NOMO-1 treated with DMSO at 0.1 percent for 48 hours (cell line): ENCODE measurements around the gene PRR4.

Source experiments
- DNase-seq: peaks from one replicate; lab custom pipeline; 2025; ENCODE audit not compliant: unreplicated experiment; lab: John Stamatoyannopoulos, UW

PRR4 gene

DNA sequence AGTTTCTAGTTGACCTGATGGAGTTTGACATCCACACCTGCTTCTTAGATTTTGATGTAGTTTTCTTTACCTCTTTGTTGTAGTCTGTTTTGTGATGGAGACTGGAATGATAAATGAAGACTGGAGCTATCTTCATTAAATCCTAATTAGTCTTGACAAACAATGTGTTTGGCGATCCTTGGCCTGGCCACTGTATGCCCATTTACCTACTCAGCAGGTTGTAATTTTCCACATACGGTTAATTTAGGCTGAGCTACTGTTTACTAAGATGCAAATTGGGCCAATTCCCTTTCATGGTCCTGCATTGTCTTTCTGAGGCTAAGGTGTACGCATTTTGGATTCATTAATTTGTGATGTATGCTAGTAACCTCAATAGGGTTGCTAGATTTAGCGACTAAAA, 46.7 kb downstream of the PRR4 start, which contains the start of gene TAS2R7:
TSS of gene TAS2R7 (minus strand) at position 41 of the 400 bp plus-strand sequence. CDS start 57 bp downstream, outside the sequence.
- DNase-seq: no peak

DNA sequence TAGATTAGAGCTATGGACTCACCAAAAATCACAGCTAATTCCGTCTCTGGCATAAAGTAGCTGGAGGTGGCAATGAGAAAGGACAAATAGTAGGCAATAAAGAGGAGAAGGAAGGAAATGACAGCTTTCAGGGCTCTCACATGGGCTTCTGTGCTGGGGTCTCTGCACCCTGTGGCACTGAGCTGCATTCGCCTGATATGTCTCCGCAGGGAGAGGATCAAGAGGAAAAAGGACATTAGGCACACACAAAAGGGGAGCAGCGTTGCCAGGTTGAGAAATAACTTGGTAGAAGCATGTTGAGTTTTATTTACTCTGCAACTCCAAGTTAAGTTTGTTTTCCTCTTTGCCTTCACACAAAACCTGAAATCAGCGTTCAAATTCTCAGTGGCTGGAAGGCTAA, 47.5 kb downstream of the PRR4 start:
- DNase-seq: no peak
